DOHH2 (cell line): ENCODE data around the gene PRR23B.

ENCODE experiments used
- H3F3A ChIP-seq: fragments of 200-600 bp; sonication (generic), shearing (Covaris generic); 2 replicates; pipeline ENCODE4 v1.6.0; 2016; ENCODE audit warnings: antibody characterized with exemption, mild to moderate bottlenecking; ENCODE audit not compliant: control insufficient read depth, insufficient read depth
- H3K27ac ChIP-seq: fragments of 200-600 bp; sonication (generic); 2 replicates; pipeline ENCODE4 v1.5.1; 2014; ENCODE audit warnings: low read depth, mild to moderate bottlenecking, low read length, moderate library complexity
- H3K27me3 ChIP-seq: fragments of 200-600 bp; sonication (generic); 2 replicates; pipeline ENCODE4 v1.6.1; 2014; ENCODE audit warnings: mild to moderate bottlenecking, low read length, mixed read lengths; ENCODE audit not compliant: control insufficient read depth
- H3K36me3 ChIP-seq: fragments of 200-600 bp; sonication (generic); 2 replicates; pipeline ENCODE4 v1.6.1; 2014; ENCODE audit warnings: mild to moderate bottlenecking, low read length, moderate library complexity, mixed read lengths; ENCODE audit not compliant: control insufficient read depth
- H3K4me1 ChIP-seq: fragments of 200-600 bp; sonication (generic); 2 replicates; pipeline ENCODE4 v1.6.1; 2014; ENCODE audit warnings: mild to moderate bottlenecking, low read length, mixed read lengths; ENCODE audit not compliant: control insufficient read depth
- H3K4me2 ChIP-seq: fragments of 200-600 bp; sonication (generic); 2 replicates; pipeline ENCODE4 v1.6.0; 2014; ENCODE audit warnings: mild to moderate bottlenecking, low read length, moderate library complexity
- H3K4me3 ChIP-seq: fragments of 200-600 bp; sonication (generic); 2 replicates; pipeline ENCODE4 v1.5.1; 2014; ENCODE audit warnings: mild to moderate bottlenecking, low read length, mixed read lengths
- H3K79me2 ChIP-seq: fragments of 200-600 bp; sonication (generic); 2 replicates; pipeline ENCODE4 v1.6.1; 2014; ENCODE audit warnings: mild to moderate bottlenecking, low read length, mixed read lengths; ENCODE audit not compliant: control insufficient read depth
- H3K9me2 ChIP-seq: fragments of 200-600 bp; sonication (generic); replicated peaks from 2 replicates; pipeline ENCODE4 v1.6.1; 2014; ENCODE audit warnings: mild to moderate bottlenecking, low read length, mixed read lengths; ENCODE audit not compliant: control insufficient read depth
- H3K9me3 ChIP-seq: fragments of 200-600 bp; sonication (generic); 2 replicates; pipeline ENCODE4 v1.6.1; 2014; ENCODE audit warnings: antibody characterized with exemption, low read length, mixed read lengths; ENCODE audit not compliant: control insufficient read depth, insufficient read depth
- H4K20me1 ChIP-seq: fragments of 200-600 bp; sonication (generic); 2 replicates; pipeline ENCODE4 v1.6.0; 2014; ENCODE audit warnings: low read depth, mild to moderate bottlenecking, antibody characterized with exemption, low read length, moderate library complexity; ENCODE audit not compliant: control insufficient read depth, insufficient read depth
- EZH2phosphoT487 ChIP-seq: fragments of 200-600 bp; sonication (generic); IDR thresholded peaks from 2 replicates; pipeline ENCODE4 v1.6.1; 2017; ENCODE audit warnings: borderline replicate concordance, mild to moderate bottlenecking, antibody characterized with exemption, low read length, moderate library complexity, mixed read lengths
- TF ChIP-seq, protein P1 (sequence below): fragments of 200-600 bp; sonication (generic); IDR thresholded peaks from one replicate; pipeline ENCODE4 v1.5.1; 2014; ENCODE audit warnings: antibody characterized with exemption, mild to moderate bottlenecking, low read depth, low read length; ENCODE audit not compliant: poor library complexity, severe bottlenecking

PRR23B gene

GRCh38 chr3:139016430-139017048 lies 4.2 kb downstream of the PRR23B start:
- Histone ChIP-seq H3K27ac (no peak overlapping the region), H3F3A (no peaks in the 10 kb centered on the region), H3K4me2 (no peak overlapping the region), H3K36me3 (no peaks in the 10 kb centered on the region), H3K79me2 (no peaks in the 10 kb centered on the region), H3K4me1 (no peaks in the 10 kb centered on the region), H3K9me2 (no peaks in the 10 kb centered on the region), H3K27me3 (no peaks in the 10 kb centered on the region), H3K9me3 (no peaks in the 10 kb centered on the region), H4K20me1 (no peaks in the 10 kb centered on the region), H3K4me3 (no peak overlapping the region)
- TF ChIP-seq EZH2phosphoT487, result no peak
- TF ChIP-seq, protein P1, sequence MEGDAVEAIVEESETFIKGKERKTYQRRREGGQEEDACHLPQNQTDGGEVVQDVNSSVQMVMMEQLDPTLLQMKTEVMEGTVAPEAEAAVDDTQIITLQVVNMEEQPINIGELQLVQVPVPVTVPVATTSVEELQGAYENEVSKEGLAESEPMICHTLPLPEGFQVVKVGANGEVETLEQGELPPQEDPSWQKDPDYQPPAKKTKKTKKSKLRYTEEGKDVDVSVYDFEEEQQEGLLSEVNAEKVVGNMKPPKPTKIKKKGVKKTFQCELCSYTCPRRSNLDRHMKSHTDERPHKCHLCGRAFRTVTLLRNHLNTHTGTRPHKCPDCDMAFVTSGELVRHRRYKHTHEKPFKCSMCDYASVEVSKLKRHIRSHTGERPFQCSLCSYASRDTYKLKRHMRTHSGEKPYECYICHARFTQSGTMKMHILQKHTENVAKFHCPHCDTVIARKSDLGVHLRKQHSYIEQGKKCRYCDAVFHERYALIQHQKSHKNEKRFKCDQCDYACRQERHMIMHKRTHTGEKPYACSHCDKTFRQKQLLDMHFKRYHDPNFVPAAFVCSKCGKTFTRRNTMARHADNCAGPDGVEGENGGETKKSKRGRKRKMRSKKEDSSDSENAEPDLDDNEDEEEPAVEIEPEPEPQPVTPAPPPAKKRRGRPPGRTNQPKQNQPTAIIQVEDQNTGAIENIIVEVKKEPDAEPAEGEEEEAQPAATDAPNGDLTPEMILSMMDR, result no peak

GRCh38 chr3:139006051-139006716 lies 14.5 kb downstream of the PRR23B start, which contains the start of gene PRR23A:
Gene PRR23A (minus strand): TSS chr3:139006268. CDS start chr3:139006268, 0 bp downstream.
- Histone ChIP-seq H3K4me1 (no peaks in the 10 kb centered on the region), H3F3A (no peaks in the 10 kb centered on the region), H3K9me3 (no peaks in the 10 kb centered on the region), H3K27ac (no peak within 1 kb of the TSS), H3K36me3 (no peaks in the 10 kb centered on the region), H3K27me3 (no peaks in the 10 kb centered on the region), H3K4me2 (no peak within 1 kb of the TSS), H3K79me2 (no peaks in the 10 kb centered on the region), H3K4me3 (no peak within 1 kb of the TSS), H4K20me1 (no peaks in the 10 kb centered on the region), H3K9me2 (no peaks in the 10 kb centered on the region)
- TF ChIP-seq, protein P1, result no peak
- TF ChIP-seq EZH2phosphoT487, result no peak

GRCh38 chr3:139005356-139005993 lies 15.3 kb downstream of the PRR23B start:
- no peak overlapping the region for H3K4me2 ChIP-seq
- no peaks in the 10 kb centered on the region for H3K9me2 ChIP-seq
- H3K27ac ChIP-seq, result no peak overlapping the region
- no peaks in the 10 kb centered on the region for H3K79me2 ChIP-seq
- H3F3A ChIP-seq, result no peaks in the 10 kb centered on the region
- H3K4me3 ChIP-seq, result no peak overlapping the region
- TF ChIP-seq, protein P1, result no peak
- no peak for TF ChIP-seq EZH2phosphoT487
- H3K4me1 ChIP-seq, result no peaks in the 10 kb centered on the region
- H3K27me3 ChIP-seq, result no peaks in the 10 kb centered on the region
- no peaks in the 10 kb centered on the region for H3K9me3 ChIP-seq
- no peaks in the 10 kb centered on the region for H3K36me3 ChIP-seq
- H4K20me1 ChIP-seq, result no peaks in the 10 kb centered on the region
